ENCODE measurements around the gene CCDC12. TPM values are rescaled to one million over a fixed set of nuclear protein-coding genes. Genes with fewer than 3 reads are reported as not detected.

Gene CCDC12
- total and polyA plus RNA-seq, 2 of the 13 experiments (the other 11 are each of a cell fraction or from before 2014, with no cell fraction given), result 30.1 to 49.5 TPM

- Histone ChIP-seq H3K36me3 (replicated peaks in 1 of 2; ENCODE audit: control insufficient read depth in 1 of 2, insufficient read depth in 2 of 2, low read length in 2 of 2) (peaks cover 16 to 38% of the 10 kb centered on the region in 2 experiments; a peak in 4 of 5 replicates), H3K27ac (ENCODE audit: extremely low read length, insufficient read depth, low read length) (no peak overlapping the region), H3K4me1 (ENCODE audit: insufficient read depth, low read length) (peaks cover 60% of the 10 kb centered on the region), H4K20me1 (ENCODE audit: insufficient read depth, low read length) (peaks cover 8% of the 10 kb centered on the region), H3K27me3 (ENCODE audit: control insufficient read depth in 1 of 2, insufficient read depth in 2 of 2, low read length in 2 of 2) (no peaks in the 10 kb centered on the region), H3K9ac (ENCODE audit: insufficient read depth, low read depth, low read length) (no peak overlapping the region), H3K4me2 (ENCODE audit: low read depth, low read length) (no peak overlapping the region), H3K79me2 (ENCODE audit: insufficient read depth, low read length) (peaks cover 12% of the 10 kb centered on the region), H3K9me3 (ENCODE audit: low read length) (no peaks in the 10 kb centered on the region), H2AFZ (ENCODE audit: low read length) (no peak overlapping the region), H3K4me3 (replicated peaks in 1 of 3; ENCODE audit: insufficient read depth in 1 of 3, low read depth in 2 of 3, low read length in 3 of 3) (no peak overlapping the region)
- ATAC-seq, result no peak
- DNase-seq (ENCODE audit: low spot score), result no peak
- no TSS peak for BruUV-seq (replicated peaks)
- TF ChIP-seq NFATC3 (CRISPR knock-in tag; IDR thresholded peaks at IDR 0.05) (no peak), MXD1 (CRISPR knock-in tag; IDR thresholded peaks at IDR 0.05) (no peak), TRIM22 (IDR thresholded peaks at IDR 0.05) (no peak), SKIL (CRISPR knock-in tag; IDR thresholded peaks at IDR 0.05; ENCODE audit: borderline replicate concordance) (no peak), SP140L (CRISPR knock-in tag; IDR thresholded peaks at IDR 0.05; ENCODE audit: borderline replicate concordance) (no peak), ZFP36 (IDR thresholded peaks at IDR 0.05; ENCODE audit: borderline replicate concordance, low read depth, low read length, partially characterized antibody) (no peak), CHD2 (IDR thresholded peaks at IDR 0.05; ENCODE audit: low read depth, low read length) (no peak), TBL1XR1 (IDR thresholded peaks at IDR 0.05; ENCODE audit: borderline replicate concordance, low read length, partially characterized antibody) (no peak), KLF15 (CRISPR knock-in tag; IDR thresholded peaks at IDR 0.05; ENCODE audit: borderline replicate concordance) (no peak), PREB (CRISPR knock-in tag; IDR thresholded peaks at IDR 0.05) (no peak), SNAI1 (CRISPR knock-in tag; IDR thresholded peaks at IDR 0.05; ENCODE audit: borderline replicate concordance) (no peak), ZNF781 (CRISPR knock-in tag; IDR thresholded peaks at IDR 0.05; ENCODE audit: borderline replicate concordance, not compliant biosample characterization) (no peak), ZNF557 (CRISPR knock-in tag; IDR thresholded peaks at IDR 0.05) (no peak), ZNF616 (CRISPR knock-in tag; IDR thresholded peaks at IDR 0.05; ENCODE audit: low read depth) (no peak), EEA1 (CRISPR knock-in tag; IDR thresholded peaks at IDR 0.05; ENCODE audit: borderline replicate concordance) (no peak), HNRNPK (IDR thresholded peaks at IDR 0.05; ENCODE audit: low read depth, low read length, poor library complexity, severe bottlenecking) (no peak)
- ChIA-PET POLR2A (no interaction called here), CTCF (ENCODE audit: low intra/inter-chr PET ratio, low total read pairs) (no interaction called here)
- 93% methylated on average over 4 of the region's 4 CpGs for WGBS (ENCODE audit: low lambda C conversion rate)
- in situ Hi-C loops (cut with HindIII; ENCODE audit: extremely low pct_ligation_motif_present, low pct_unique_long_range_greater_than_20kb) (no loop called here), intact Hi-C loops (cut with micrococcal nuclease; ENCODE audit: unreplicated experiment) (no loop called here)
- no peak for FAIRE-seq
Measured at GRCh38 chr3:47020311-47020710, 43.8 kb upstream of the CCDC12 start.
